Measurements from ENCODE around the gene POLD4.

DNA sequence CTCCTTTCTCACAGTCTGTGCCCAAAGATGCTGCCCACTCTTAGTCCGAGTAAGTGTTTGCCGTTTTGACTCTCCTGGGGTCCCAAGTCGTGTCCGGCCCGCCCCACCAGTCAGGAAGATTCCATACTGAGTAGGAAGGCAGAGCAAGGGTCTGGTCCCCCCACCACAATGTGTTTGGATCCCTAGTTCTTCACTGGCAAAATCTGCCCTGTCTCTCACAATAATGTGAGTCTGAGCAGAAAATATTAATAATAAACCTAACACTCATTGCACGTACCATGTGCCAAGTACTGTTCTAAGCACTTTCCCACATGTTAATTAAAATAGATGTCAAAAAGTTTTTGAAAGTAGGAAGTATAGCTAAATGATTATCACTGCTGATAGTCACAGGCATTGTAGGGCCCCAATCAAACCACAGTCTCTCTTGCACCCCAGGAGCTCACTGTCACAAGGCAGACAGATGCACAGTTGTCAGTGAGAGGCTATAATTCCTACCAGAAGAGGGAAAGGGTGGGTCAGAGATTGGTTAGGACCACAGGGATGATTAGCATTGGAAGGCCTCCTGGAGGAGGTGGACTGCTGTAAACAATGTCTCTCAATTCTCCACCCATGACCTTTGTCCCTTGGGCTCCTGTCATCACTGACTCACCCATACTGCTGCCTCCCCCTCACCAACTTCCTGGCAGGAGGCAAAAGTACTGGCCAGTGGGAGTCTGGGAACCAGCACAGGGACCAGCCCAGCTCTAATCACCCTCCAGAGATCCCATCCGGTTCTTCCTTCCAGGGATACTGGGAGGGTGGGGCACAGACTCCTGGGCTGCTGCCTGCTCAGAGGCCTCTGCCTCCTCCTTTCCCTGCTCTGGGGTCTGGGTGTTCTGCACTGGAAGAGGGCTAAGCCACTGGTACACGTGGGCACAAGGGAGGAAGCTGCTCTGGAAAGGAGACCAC is 1.0 kb upstream of the POLD4 start:
- TF ChIP-seq, protein P1, sequence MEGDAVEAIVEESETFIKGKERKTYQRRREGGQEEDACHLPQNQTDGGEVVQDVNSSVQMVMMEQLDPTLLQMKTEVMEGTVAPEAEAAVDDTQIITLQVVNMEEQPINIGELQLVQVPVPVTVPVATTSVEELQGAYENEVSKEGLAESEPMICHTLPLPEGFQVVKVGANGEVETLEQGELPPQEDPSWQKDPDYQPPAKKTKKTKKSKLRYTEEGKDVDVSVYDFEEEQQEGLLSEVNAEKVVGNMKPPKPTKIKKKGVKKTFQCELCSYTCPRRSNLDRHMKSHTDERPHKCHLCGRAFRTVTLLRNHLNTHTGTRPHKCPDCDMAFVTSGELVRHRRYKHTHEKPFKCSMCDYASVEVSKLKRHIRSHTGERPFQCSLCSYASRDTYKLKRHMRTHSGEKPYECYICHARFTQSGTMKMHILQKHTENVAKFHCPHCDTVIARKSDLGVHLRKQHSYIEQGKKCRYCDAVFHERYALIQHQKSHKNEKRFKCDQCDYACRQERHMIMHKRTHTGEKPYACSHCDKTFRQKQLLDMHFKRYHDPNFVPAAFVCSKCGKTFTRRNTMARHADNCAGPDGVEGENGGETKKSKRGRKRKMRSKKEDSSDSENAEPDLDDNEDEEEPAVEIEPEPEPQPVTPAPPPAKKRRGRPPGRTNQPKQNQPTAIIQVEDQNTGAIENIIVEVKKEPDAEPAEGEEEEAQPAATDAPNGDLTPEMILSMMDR (IDR thresholded peaks at IDR 0.05 in 4 of 5, conservative IDR thresholded peaks at IDR 0.05 in 1 of 5): no peak
- TF ChIP-seq POLR2A (IDR thresholded peaks at IDR 0.05): no peak
